NCI-H1105 treated with DMSO at 0.1 percent for 48 hours (cell line): ENCODE results near the gene ETHE1.

Experiments used
- DNase-seq: peaks from one replicate; lab custom pipeline; 2025; lab: John Stamatoyannopoulos, UW

ETHE1 gene

DNA sequence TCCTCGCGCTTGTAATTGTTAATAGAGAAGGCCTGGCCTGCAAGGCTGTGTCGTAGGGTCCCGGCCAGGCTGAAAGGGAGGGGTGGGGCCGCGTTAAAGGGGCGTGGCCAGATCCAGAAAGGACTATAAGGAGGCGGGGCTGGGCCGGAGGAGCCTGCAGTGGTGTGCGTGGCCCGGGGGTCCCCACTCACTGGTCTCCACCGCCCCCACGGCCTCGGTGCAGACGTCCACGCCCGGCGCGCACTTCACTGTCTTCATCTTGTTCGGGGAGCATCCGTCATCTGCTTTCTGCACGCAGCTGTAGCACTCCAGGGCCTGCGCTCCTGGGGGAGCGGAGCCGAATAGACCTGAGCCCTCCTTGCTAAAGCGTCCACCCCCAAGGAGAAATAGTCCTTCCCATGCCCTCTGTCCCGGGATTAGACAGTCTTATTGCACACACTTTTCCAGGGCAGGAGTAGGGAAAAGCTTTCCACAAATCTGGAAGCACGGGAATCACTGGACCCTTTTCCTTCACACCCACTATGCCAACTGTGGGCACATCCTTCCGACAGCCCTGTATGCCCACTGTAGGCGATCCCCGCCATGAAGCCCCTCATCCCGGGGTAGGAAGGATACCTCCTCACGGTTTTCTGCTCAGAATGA, 62.7 kb downstream of the ETHE1 start:
- peak; percentile 74 for DNase-seq

DNA sequence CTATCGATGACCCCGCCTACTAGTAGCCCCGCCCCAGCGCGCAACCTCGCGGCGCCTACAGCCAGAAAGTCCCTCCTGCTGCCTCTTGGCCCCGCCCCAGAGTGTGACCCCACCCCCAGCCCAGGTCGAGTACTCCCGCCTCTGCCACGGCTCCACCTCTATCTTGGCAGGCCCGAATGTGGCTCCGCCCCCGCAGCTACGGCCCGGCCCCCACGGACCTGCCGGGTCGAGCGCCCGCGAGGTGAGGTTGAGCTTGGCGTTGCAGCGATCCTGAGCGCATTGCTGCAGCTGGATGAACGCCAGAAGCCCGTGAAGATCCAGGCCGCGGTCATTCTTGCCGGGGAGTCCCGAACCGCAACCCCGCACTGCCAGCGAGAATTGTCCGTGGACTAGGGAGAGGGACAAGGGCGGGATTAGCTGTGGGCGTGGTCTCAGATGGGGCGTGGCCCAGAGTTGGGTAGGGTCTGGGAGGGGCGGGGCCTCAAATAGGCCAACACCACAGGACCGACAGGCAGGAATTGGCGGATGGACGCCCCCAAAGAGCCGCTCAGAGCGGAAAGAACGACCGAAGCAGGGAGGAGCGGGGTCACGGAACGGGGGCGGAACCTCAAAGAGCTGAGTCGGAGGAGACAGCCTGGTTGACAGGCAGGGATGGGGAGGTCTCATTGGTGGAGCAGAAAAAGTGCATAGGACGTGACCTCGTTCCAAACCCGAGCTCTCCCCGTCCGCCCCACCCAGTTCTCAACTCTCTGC, 63.4 kb downstream of the ETHE1 start:
- peak; percentile 99 for DNase-seq

DNA sequence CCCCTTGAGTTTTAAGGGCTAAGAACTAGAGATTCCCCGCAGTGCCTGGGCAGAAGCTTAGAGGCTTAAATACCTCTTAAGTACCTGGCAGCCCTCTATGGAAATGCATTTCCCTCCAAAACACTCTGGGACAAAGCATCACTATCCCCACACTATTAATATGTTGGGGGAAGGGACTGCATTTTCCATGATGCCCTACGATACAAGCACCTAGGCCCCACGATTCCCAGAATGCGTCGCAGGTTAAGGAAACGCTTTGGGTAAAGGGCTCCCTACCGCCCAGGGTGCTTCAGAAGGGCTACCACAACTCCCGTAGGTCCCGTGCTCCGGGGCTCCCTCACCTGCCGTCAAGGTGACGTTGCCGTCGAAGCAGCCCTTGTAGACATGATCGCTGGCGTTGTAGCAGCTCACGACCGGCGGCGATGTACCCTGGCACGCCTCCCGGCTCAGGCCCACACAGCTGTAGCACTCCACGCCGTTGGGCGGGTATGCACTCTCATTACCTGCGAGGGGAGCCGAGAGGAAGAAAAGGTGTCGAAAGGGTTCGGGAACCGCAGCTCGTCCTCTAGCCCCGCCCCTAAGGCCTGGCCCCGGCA, 64.1 kb downstream of the ETHE1 start:
- peak; percentile 99 for DNase-seq

DNA sequence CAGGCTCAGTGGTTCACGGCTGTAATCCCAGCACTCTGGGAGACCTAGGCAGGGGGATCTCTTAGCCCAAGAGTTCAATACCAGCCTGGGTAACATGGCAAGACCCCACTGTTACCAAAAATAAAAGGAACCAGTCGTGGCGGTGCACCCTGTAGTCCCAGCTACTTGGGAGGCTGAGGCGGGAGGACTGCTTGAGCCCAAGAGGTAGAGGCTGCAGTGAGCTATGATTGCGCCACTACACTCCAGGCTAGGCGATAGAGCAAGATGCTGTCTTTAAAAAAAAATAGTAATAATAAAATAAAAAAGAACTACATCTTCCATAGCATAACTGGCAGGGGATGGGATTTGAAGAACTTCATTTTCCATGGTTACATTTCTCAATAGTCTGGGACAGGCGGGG, 64.6 kb downstream of the ETHE1 start:
- no peak for DNase-seq

DNA sequence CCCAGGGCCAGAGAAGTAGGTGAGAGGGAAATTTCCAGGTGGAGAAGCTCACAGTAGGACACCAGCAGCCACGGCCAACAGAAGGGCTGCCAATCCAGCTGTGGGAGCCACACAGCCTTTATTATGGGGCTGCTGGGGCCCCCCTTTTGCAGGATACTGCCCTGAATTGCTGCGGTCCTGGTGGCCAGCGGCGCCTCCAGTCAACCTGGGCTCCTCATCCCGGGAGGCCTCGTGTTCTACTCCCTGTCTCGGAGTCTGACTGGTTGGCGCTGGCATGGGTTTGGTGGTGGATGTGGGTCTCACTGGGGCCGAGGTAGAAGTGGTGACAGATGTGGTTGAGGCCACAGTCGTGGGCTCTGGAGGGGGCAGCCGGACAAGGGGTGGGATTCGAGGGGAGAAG, 65.7 kb downstream of the ETHE1 start:
- no peak for DNase-seq

DNA sequence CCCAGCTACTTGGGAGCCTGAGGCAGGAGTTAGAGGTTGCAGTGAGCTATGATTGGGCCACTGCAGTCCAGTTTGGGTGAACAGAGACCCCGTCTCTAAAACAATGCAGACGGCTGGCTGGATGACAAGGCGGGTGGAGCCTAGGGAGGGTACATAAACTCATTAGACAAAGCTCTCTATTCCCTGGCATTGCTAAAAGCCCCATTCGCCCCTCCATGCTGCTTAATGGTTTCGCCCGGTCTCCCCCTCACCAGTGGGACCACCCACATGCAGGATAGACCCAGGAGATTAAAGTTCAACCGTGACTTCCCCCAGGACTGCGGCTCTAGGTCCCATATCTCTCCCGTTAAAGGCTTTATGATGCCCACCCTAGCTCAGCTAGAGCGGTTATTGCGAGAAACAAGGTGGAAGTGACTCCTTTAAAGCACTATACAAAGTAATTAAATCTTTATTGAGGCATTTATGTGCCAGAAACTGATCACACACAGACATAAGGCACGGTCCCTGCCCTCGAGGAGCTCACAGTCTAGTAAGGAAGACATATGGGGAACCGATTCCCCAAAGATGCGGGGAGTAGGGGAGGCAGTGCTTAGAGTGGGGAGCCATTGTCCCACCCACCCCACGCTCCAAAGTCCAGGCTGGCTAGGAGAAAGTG, 66.5 kb downstream of the ETHE1 start:
- DNase-seq: no peak

DNA sequence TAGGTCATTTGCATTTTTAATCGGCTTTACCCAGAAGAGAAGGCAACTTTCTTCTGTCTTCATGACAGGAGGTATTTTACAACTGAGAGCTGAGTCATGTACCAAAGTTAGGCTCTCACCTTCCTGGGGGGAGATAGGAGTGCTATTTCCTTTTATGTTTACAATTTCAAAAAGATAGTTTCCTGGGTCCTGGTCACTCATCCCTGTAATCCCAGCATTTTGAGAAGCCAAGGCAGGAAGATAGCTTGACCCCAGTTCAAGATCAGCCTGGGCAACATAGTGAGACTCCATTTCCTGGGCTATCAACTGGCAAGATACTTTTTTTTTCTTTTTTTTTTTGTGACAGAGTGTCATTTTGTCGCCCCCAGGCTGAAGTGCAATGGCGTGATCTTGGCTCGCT, 69.2 kb downstream of the ETHE1 start:
- no peak for DNase-seq
